H1 (cell line): ENCODE data around the gene DCPS. TPM values are rescaled to one million over a fixed set of nuclear protein-coding genes. Genes with fewer than 3 reads are reported as not detected.

ENCODE experiments used
- CTCF ChIA-PET: fragments of 300-600 bp; sonication (Branson Sonifier 250); formaldehyde crosslinking; loops from one replicate; lab custom pipeline; 2021; ENCODE audit not compliant: partially characterized antibody; lab: Charles Lee
- POLR2A ChIA-PET: fragments of 300-600 bp; sonication (Branson Sonifier 250); formaldehyde crosslinking; loops from one replicate; lab custom pipeline; 2021; ENCODE audit warnings: inconsistent platforms; ENCODE audit not compliant: partially characterized antibody; lab: Charles Lee
- DNase-seq, 2 experiments: peaks; one replicate each; pipeline versions ENCODE4 v3.0.0 to v3.0.0-alpha.2; 2010 to 2022; ENCODE audit warnings: low spot score in 2 of 2, low read depth in 1 of 2, mixed read lengths in 1 of 2
- FAIRE-seq: peaks from 2 replicates; lab custom pipeline; 2011; peaks lifted over from hg19 to GRCh38; lab: Jason Lieb, UNC
- H2AFZ ChIP-seq: 2 replicates; pipeline ENCODE4 v1.8.1; 2012; ENCODE audit warnings: low read length, inconsistent platforms
- H2AK5ac ChIP-seq: 2 replicates; pipeline ENCODE4 v1.6.1; 2013; ENCODE audit warnings: low read depth, low read length
- H2BK120ac ChIP-seq: replicated peaks from 2 replicates; pipeline ENCODE3; 2013; ENCODE audit warnings: low read depth, low read length, inconsistent platforms
- H2BK12ac ChIP-seq: 2 replicates; pipeline ENCODE4 v1.6.1; 2013; ENCODE audit warnings: low read depth, low read length
- H2BK15ac ChIP-seq: 2 replicates; pipeline ENCODE4 v1.6.1; 2013; ENCODE audit warnings: low read length
- H2BK20ac ChIP-seq: 2 replicates; pipeline ENCODE4 v1.6.1; 2013; ENCODE audit warnings: low read length
- H2BK5ac ChIP-seq: 2 replicates; pipeline ENCODE4 v1.6.1; 2013; ENCODE audit warnings: low read depth, low read length
- H3K14ac ChIP-seq: 2 replicates; pipeline ENCODE4 v1.6.1; 2013; ENCODE audit warnings: inconsistent platforms; ENCODE audit not compliant: insufficient read length
- H3K18ac ChIP-seq: 2 replicates; pipeline ENCODE4 v1.6.1; 2013; ENCODE audit warnings: low read length; ENCODE audit errors: extremely low read depth
- H3K23ac ChIP-seq: 2 replicates; pipeline ENCODE4 v1.6.1; 2013; ENCODE audit warnings: inconsistent platforms; ENCODE audit not compliant: insufficient read length
- H3K23me2 ChIP-seq: 2 replicates; pipeline ENCODE4 v1.6.1; 2013; ENCODE audit warnings: low read depth, low read length
- H3K27ac ChIP-seq: 2 replicates; pipeline ENCODE4 v1.6.1; 2011; ENCODE audit warnings: low read depth, low read length, inconsistent platforms
- H3K27me3 ChIP-seq, 4 experiments: replicated peaks in 1 of 4; 1 replicate in 1 of 4; 2 replicates in 3 of 4; pipeline versions ENCODE4 v1.6.1 to v1.8.1; 2011 to 2013; ENCODE audit warnings: low read length in 3 of 4, mild to moderate bottlenecking in 3 of 4, inconsistent platforms in 2 of 4, mixed read lengths in 2 of 4, moderate library complexity in 1 of 4; ENCODE audit not compliant: control insufficient read depth in 3 of 4, insufficient read depth in 3 of 4; ENCODE audit errors: extremely low read depth in 1 of 4
- H3K36me3 ChIP-seq, 4 experiments: 2 replicates each; pipeline versions ENCODE4 v1.6.1 to v1.8.1; 2011 to 2013; ENCODE audit warnings: mild to moderate bottlenecking in 4 of 4, low read length in 3 of 4, moderate library complexity in 2 of 4, control low read depth in 1 of 4, inconsistent platforms in 1 of 4; ENCODE audit not compliant: insufficient read depth in 4 of 4, control insufficient read depth in 2 of 4
- H3K4ac ChIP-seq: replicated peaks from 2 replicates; pipeline ENCODE3; 2013; ENCODE audit warnings: low read length, low read depth, mixed read lengths, inconsistent platforms; ENCODE audit not compliant: insufficient read length
- H3K4me1 ChIP-seq, 4 experiments: replicated peaks in 1 of 4; 1 replicate in 1 of 4; 2 replicates in 3 of 4; pipeline versions ENCODE4 v1.6.1 to v1.8.1; 2011 to 2013; ENCODE audit warnings: low read length in 3 of 4, inconsistent platforms in 2 of 4, mixed read lengths in 1 of 4; ENCODE audit not compliant: insufficient read depth in 4 of 4, control insufficient read depth in 3 of 4
- H3K4me2 ChIP-seq, 2 experiments: 2 replicates each; pipeline versions ENCODE4 v1.6.1 to v1.8.1; 2011 to 2013; ENCODE audit warnings: low read depth in 2 of 2, low read length in 2 of 2, control low read depth in 1 of 2, inconsistent platforms in 1 of 2, mild to moderate bottlenecking in 1 of 2; ENCODE audit not compliant: insufficient read depth in 1 of 2
- H3K4me3 ChIP-seq, 4 experiments: fragments of 200-600, 300-600 bp in 1 of 4; sonication (generic), shearing (Covaris generic), sonication (Bioruptor Twin) in 1 of 4; 2 replicates each; pipeline versions ENCODE4 v1.5.1 to v1.8.1; 2011 to 2016; ENCODE audit warnings: low read length in 4 of 4, low read depth in 3 of 4, control low read depth in 2 of 4, inconsistent platforms in 2 of 4, mild to moderate bottlenecking in 2 of 4, mixed read lengths in 1 of 4, moderate library complexity in 1 of 4; ENCODE audit not compliant: insufficient read depth in 2 of 4; ENCODE audit errors: extremely low read depth in 1 of 4
- H3K56ac ChIP-seq: replicated peaks from 2 replicates; pipeline ENCODE3; 2013; ENCODE audit warnings: low read depth, mild to moderate bottlenecking, mixed read lengths, low read length, inconsistent platforms; ENCODE audit not compliant: insufficient read length
- H3K79me1 ChIP-seq: 2 replicates; pipeline ENCODE4 v1.6.1; 2013; ENCODE audit warnings: low read depth, low read length, control low read depth
- H3K79me2 ChIP-seq, 2 experiments: 2 replicates each; pipeline versions ENCODE4 v1.6.1 to v1.8.1; 2012 to 2013; ENCODE audit warnings: low read length in 2 of 2, mild to moderate bottlenecking in 2 of 2, inconsistent platforms in 1 of 2; ENCODE audit not compliant: insufficient read depth in 2 of 2, control insufficient read depth in 1 of 2
- H3K9ac ChIP-seq, 4 experiments: replicated peaks in 1 of 4; 1 replicate in 1 of 4; 2 replicates in 3 of 4; pipeline versions ENCODE4 v1.6.1 to v1.8.1; 2011 to 2013; ENCODE audit warnings: low read depth in 3 of 4, low read length in 3 of 4, control low read depth in 2 of 4, mild to moderate bottlenecking in 2 of 4, moderate library complexity in 2 of 4, inconsistent platforms in 1 of 4; ENCODE audit errors: extremely low read depth in 1 of 4
- H3K9me3 ChIP-seq, 2 experiments: 2 replicates each; pipeline versions ENCODE4 v1.6.1 to v1.8.1; 2012 to 2013; ENCODE audit warnings: mild to moderate bottlenecking in 2 of 2, moderate library complexity in 2 of 2, control low read depth in 1 of 2, inconsistent platforms in 1 of 2, low read depth in 1 of 2, low read length in 1 of 2, mixed read lengths in 1 of 2; ENCODE audit not compliant: insufficient read depth in 2 of 2
- H4K20me1 ChIP-seq, 2 experiments: replicated peaks in 1 of 2; 2 replicates each; pipeline versions ENCODE3 to v1.8.1; 2011 to 2013; ENCODE audit warnings: inconsistent platforms in 2 of 2, low read length in 2 of 2, mild to moderate bottlenecking in 1 of 2; ENCODE audit not compliant: insufficient read depth in 2 of 2, control insufficient read depth in 1 of 2
- H4K5ac ChIP-seq: 2 replicates; pipeline ENCODE4 v1.6.1; 2013; ENCODE audit warnings: low read length, low read depth, mixed read lengths, inconsistent platforms; ENCODE audit not compliant: insufficient read length
- H4K8ac ChIP-seq: 2 replicates; pipeline ENCODE4 v1.8.0; 2013; ENCODE audit warnings: mild to moderate bottlenecking, moderate library complexity, low read length, inconsistent platforms; ENCODE audit not compliant: insufficient read depth; ENCODE audit errors: extremely low read depth
- H4K91ac ChIP-seq: replicated peaks from 2 replicates; pipeline ENCODE3; 2013; ENCODE audit warnings: low read length, mixed read lengths, inconsistent platforms; ENCODE audit not compliant: insufficient read length
- ASH2L ChIP-seq: fragments of 200-600, 300-600 bp; sonication (generic); IDR thresholded peaks from one replicate; pipeline ENCODE4 v1.7.1; 2017; ENCODE audit warnings: low read length
- ATF3 ChIP-seq: IDR thresholded peaks from 2 replicates; pipeline ENCODE4 v1.6.1; 2011; ENCODE audit warnings: low read depth, mild to moderate bottlenecking, low read length; ENCODE audit not compliant: insufficient read depth
- BRCA1 ChIP-seq: IDR thresholded peaks from 2 replicates; pipeline ENCODE4 v1.6.1; 2012; ENCODE audit warnings: low read depth, low read length, improper control_type of control experiment
- CREB1 ChIP-seq: IDR thresholded peaks from 2 replicates; pipeline ENCODE4 v1.6.1; 2012; ENCODE audit warnings: inconsistent platforms
- EP300 ChIP-seq, 2 experiments: IDR thresholded peaks; 1 replicate in 1 of 2; 2 replicates in 1 of 2; pipeline ENCODE4 v1.6.1; 2011 to 2012; ENCODE audit warnings: low read depth in 2 of 2, low read length in 2 of 2, mild to moderate bottlenecking in 2 of 2, borderline replicate concordance in 1 of 2, inconsistent platforms in 1 of 2, moderate library complexity in 1 of 2
- KDM4A ChIP-seq: IDR thresholded peaks from one replicate; pipeline ENCODE4 v1.7.1; 2012; ENCODE audit warnings: low read depth, mild to moderate bottlenecking, moderate library complexity, low read length, inconsistent platforms; ENCODE audit not compliant: severe bottlenecking
- MAX ChIP-seq: IDR thresholded peaks from 2 replicates; pipeline ENCODE4 v1.6.1; 2012; ENCODE audit warnings: inconsistent platforms
- NANOG ChIP-seq: IDR thresholded peaks from 2 replicates; pipeline ENCODE4 v1.6.1; 2011; ENCODE audit warnings: low read length, low read depth, mild to moderate bottlenecking, inconsistent platforms; ENCODE audit not compliant: insufficient read depth, poor library complexity, severe bottlenecking
- POLR2A ChIP-seq, 2 experiments: IDR thresholded peaks; 1 replicate in 1 of 2; 2 replicates in 1 of 2; pipeline ENCODE4 v1.6.1; 2011; ENCODE audit warnings: low read depth in 2 of 2, low read length in 2 of 2, mild to moderate bottlenecking in 2 of 2; ENCODE audit errors: control extremely low read depth in 1 of 2
- POLR2AphosphoS5 ChIP-seq: IDR thresholded peaks from 2 replicates; pipeline ENCODE4 v1.6.1; 2011; ENCODE audit warnings: low read depth, low read length
- RBBP5 ChIP-seq: IDR thresholded peaks from 2 replicates; pipeline ENCODE4 v1.7.1; 2012; ENCODE audit warnings: low read depth, mild to moderate bottlenecking, inconsistent platforms, low read length, moderate library complexity, borderline replicate concordance
- RFX5 ChIP-seq: IDR thresholded peaks from 2 replicates; pipeline ENCODE4 v1.6.1; 2011; ENCODE audit warnings: low read depth, low read length, improper control_type of control experiment, borderline replicate concordance
- SP2 ChIP-seq: IDR thresholded peaks from 2 replicates; pipeline ENCODE4 v1.6.1; 2012; ENCODE audit warnings: mild to moderate bottlenecking, low read length, inconsistent platforms
- TCF12 ChIP-seq: IDR thresholded peaks from 2 replicates; pipeline ENCODE4 v1.6.1; 2011; ENCODE audit warnings: low read depth, mild to moderate bottlenecking, low read length
- WGBS, 2 experiments: shearing (Covaris generic) in 1 of 2; methylation state at CpG; one replicate each; pipeline versions ENCODE4 v1.1.6 to v1.1.7; 2013 to 2015; ENCODE audit warnings: low lambda C conversion rate in 2 of 2, mixed read lengths in 2 of 2, inconsistent platforms in 1 of 2, low coverage in 1 of 2, missing lambda C conversion rate in 1 of 2; ENCODE audit not compliant: insufficient replicate concordance in 2 of 2, insufficient coverage in 1 of 2, insufficient read length in 1 of 2; ENCODE audit errors: extremely low coverage in 1 of 2, missing lambda C conversion rate in 1 of 2; 5-methylcytosine and 5-hydroxymethylcytosine counted together
- polyA plus RNA-seq, 7 experiments: library from polyadenylated mRNA; depleted of rRNA in 3 of 7; stranded (reverse) in 5 of 7; unstranded in 2 of 7; fragments of >200 nt in 5 of 7; fragments of 200-250 nt in 2 of 7; gene quantifications; 1 replicate in 5 of 7; 2 replicates in 1 of 7; 4 replicates in 1 of 7; pipeline versions ENCODE4 v1.2.1 to v1.2.3, GENCODE V29; 2011 to 2013; ENCODE audit warnings: missing spikeins in 2 of 7, mixed read lengths in 2 of 7
- total RNA-seq: library from RNA; stranded (reverse); fragmentation: NEBNext Ultra II Directional; extraction: Animal tissue kit (Norgen Biotek cat#: 25700); gene quantifications from 2 replicates; pipeline ENCODE4 v1.2.1, GENCODE V29; 2021

DCPS gene
- total and polyA plus RNA-seq, 2 of the 8 experiments (the other 6 are each of a cell fraction or from before 2014, with no cell fraction given): 24.6 to 55.2 TPM

GRCh38 chr11:126281245-126281644 lies 22.6 kb upstream of the DCPS start:
- peaks cover 0 to 6% (median 4%) of the 10 kb centered on the region in 4 experiments; a peak in 4 of 7 replicates for H3K4me1 ChIP-seq
- H3K27me3 ChIP-seq: peaks cover 0 to 5% (median 2%) of the 10 kb centered on the region in 4 experiments; a peak in 4 of 7 replicates
- CTCF ChIA-PET: interaction anchor here (1.3 to 1.6 kb wide), 2 partner anchors 12 to 19 kb away, joined by 3 to 5 read pairs; no protein-coding TSS in a partner anchor
- POLR2A ChIA-PET: interaction anchor here (1.4 to 4.6 kb wide), 6 partner anchors 9 to 49 kb away, joined by 3 to 75 read pairs (median 20); partner anchors contain the start of genes DCPS, FOXRED1 and SRPRA
- H2AFZ ChIP-seq: no peak overlapping the region
- WGBS, 2 experiments: 85% methylated on average over 6 of the region's 6 CpGs; no CpG with 5 or more reads in 1 of the 2 experiments
- no peak overlapping the region for H2BK120ac ChIP-seq
- no peak overlapping the region for H2BK12ac ChIP-seq
- no peak overlapping the region for H3K56ac ChIP-seq
- no peak for DNase-seq
- peaks cover 4 to 14% (median 7%) of the 10 kb centered on the region in 4 experiments; a peak in 6 of 8 replicates for H3K36me3 ChIP-seq
- H2AK5ac ChIP-seq: no peak overlapping the region
- H4K5ac ChIP-seq: no peak overlapping the region
- H4K8ac ChIP-seq: no peak overlapping the region
- H2BK5ac ChIP-seq: no peak overlapping the region
- H3K14ac ChIP-seq: no peak overlapping the region
- no peak overlapping the region for H3K9ac ChIP-seq
- H3K23me2 ChIP-seq: peaks cover 13% of the 10 kb centered on the region
- H3K9me3 ChIP-seq: no peaks in the 10 kb centered on the region
- no peak overlapping the region for H3K4me3 ChIP-seq
- no peak overlapping the region for H2BK20ac ChIP-seq
- H3K18ac ChIP-seq: no peak overlapping the region
- H3K4me2 ChIP-seq: no peak overlapping the region; a peak in 1 of 4 replicates
- no peak overlapping the region for H3K27ac ChIP-seq
- peaks cover 2% of the 10 kb centered on the region; the same call in 1 of the 2 replicates for H3K79me1 ChIP-seq
- no peak for FAIRE-seq
- no peaks in the 10 kb centered on the region for H4K20me1 ChIP-seq
- no peaks in the 10 kb centered on the region for H3K79me2 ChIP-seq
- H3K4ac ChIP-seq: no peak overlapping the region
- no peak overlapping the region for H2BK15ac ChIP-seq
- no peak overlapping the region for H3K23ac ChIP-seq
- no peak overlapping the region for H4K91ac ChIP-seq
- TF ChIP-seq POLR2AphosphoS5: no peak
- TF ChIP-seq KDM4A: no peak
- no peak for TF ChIP-seq POLR2A (IDR thresholded peaks at IDR 0.05; ENCODE audit: control extremely low read depth in 1 of 2, low read depth in 2 of 2, low read length in 2 of 2)
- no peak for TF ChIP-seq RFX5
- TF ChIP-seq TCF12: no peak
- TF ChIP-seq BRCA1: no peak
- no peak for TF ChIP-seq ATF3
- no peak for TF ChIP-seq RBBP5
- TF ChIP-seq NANOG: no peak
- no peak for TF ChIP-seq EP300 (IDR thresholded peaks at IDR 0.05; ENCODE audit: borderline replicate concordance in 1 of 2, low read depth in 2 of 2, low read length in 2 of 2)
- TF ChIP-seq SP2: no peak
- TF ChIP-seq ASH2L: no peak
- no peak for TF ChIP-seq CREB1
- TF ChIP-seq MAX: no peak
